GM23338 (cell line): ENCODE data around the gene UPP2. TPM values are rescaled to one million over a fixed set of nuclear protein-coding genes. Genes with fewer than 3 reads are reported as not detected.

ENCODE experiments used
- ATAC-seq: fragments of 200-7000 bp; cut with Tn5 transposase; 3 replicates; pipeline ENCODE4 v1.9.1; 2020
- DNase-seq: peaks from one replicate; pipeline ENCODE4 v3.0.0-alpha.2; 2015; ENCODE audit warnings: low spot score
- H2AFZ ChIP-seq: fragments of 200-600 bp; sonication (generic); 2 replicates; pipeline ENCODE4 v1.8.0; 2016; ENCODE audit warnings: antibody characterized with exemption, mild to moderate bottlenecking, moderate library complexity
- H3F3A ChIP-seq: fragments of 200-600 bp; sonication (generic); replicated peaks from 2 replicates; pipeline ENCODE4 v1.8.0; 2017; ENCODE audit warnings: antibody characterized with exemption, mixed run types, low read depth
- H3K27ac ChIP-seq: fragments of 200-600 bp; sonication (generic); 2 replicates; pipeline ENCODE4 v1.6.1; 2016; ENCODE audit warnings: low read depth
- H3K27me3 ChIP-seq: fragments of 200-600 bp; sonication (generic); 2 replicates; pipeline ENCODE4 v1.8.0; 2016; ENCODE audit warnings: mild to moderate bottlenecking, mixed run types, moderate library complexity; ENCODE audit not compliant: insufficient read depth
- H3K36me3 ChIP-seq: fragments of 200-600 bp; sonication (generic); 2 replicates; pipeline ENCODE4 v1.8.0; 2016; ENCODE audit warnings: mild to moderate bottlenecking; ENCODE audit not compliant: insufficient read depth
- H3K4me1 ChIP-seq: fragments of 200-600 bp; sonication (generic); 2 replicates; pipeline ENCODE4 v1.8.0; 2016; ENCODE audit warnings: mild to moderate bottlenecking, moderate library complexity; ENCODE audit not compliant: insufficient read depth
- H3K4me2 ChIP-seq: fragments of 200-600 bp; sonication (generic); 2 replicates; pipeline ENCODE4 v1.7.1; 2017; ENCODE audit warnings: mixed run types
- H3K4me3 ChIP-seq: fragments of 200-600 bp; sonication (generic); 2 replicates; pipeline ENCODE4 v1.6.1; 2016; ENCODE audit warnings: mixed run types
- H3K79me2 ChIP-seq: fragments of 200-600 bp; sonication (generic); replicated peaks from 2 replicates; pipeline ENCODE4 v1.8.0; 2017; ENCODE audit warnings: mild to moderate bottlenecking; ENCODE audit not compliant: insufficient read depth
- H3K9me2 ChIP-seq: fragments of 200-600 bp; sonication (generic); 2 replicates; pipeline ENCODE4 v1.8.0; 2017; ENCODE audit not compliant: insufficient read depth
- H4K20me1 ChIP-seq: fragments of 200-600 bp; sonication (generic); replicated peaks from 2 replicates; pipeline ENCODE4 v1.8.0; 2017; ENCODE audit warnings: mild to moderate bottlenecking; ENCODE audit not compliant: insufficient read depth
- H3K27ac Mint-ChIP-seq: 2 replicates; pipeline ENCODE4 v1.8.0; 2020; ENCODE audit warnings: inconsistent platforms, mild to moderate bottlenecking, moderate library complexity, mixed read lengths
- H3K27me3 Mint-ChIP-seq: 3 replicates; pipeline ENCODE4 v1.8.0; 2022; ENCODE audit warnings: low read depth, mild to moderate bottlenecking, moderate library complexity, mixed read lengths, inconsistent platforms; ENCODE audit not compliant: insufficient read depth, poor library complexity
- H3K36me3 Mint-ChIP-seq: 3 replicates; pipeline ENCODE4 v1.8.0; 2021; ENCODE audit warnings: low read depth, mild to moderate bottlenecking, inconsistent platforms, moderate library complexity, mixed read lengths
- H3K4me1 Mint-ChIP-seq: 3 replicates; pipeline ENCODE4 v1.8.0; 2020; ENCODE audit warnings: mild to moderate bottlenecking, inconsistent platforms, mixed read lengths
- H3K4me3 Mint-ChIP-seq: 3 replicates; pipeline ENCODE4 v1.8.0; 2021; ENCODE audit warnings: moderate library complexity, mild to moderate bottlenecking, inconsistent platforms, mixed read lengths
- H3K9me3 Mint-ChIP-seq: 3 replicates; pipeline ENCODE4 v1.8.0; 2020; ENCODE audit warnings: moderate library complexity, mild to moderate bottlenecking, inconsistent platforms, mixed read lengths
- CREB1 ChIP-seq: fragments of 250-450 bp; sonication (Bioruptor Pico); IDR thresholded peaks from 2 replicates; pipeline ENCODE4 v1.5.0; 2020; ENCODE audit warnings: low read depth, mild to moderate bottlenecking, moderate library complexity
- EZH2 ChIP-seq: fragments of 200-600 bp; sonication (generic); IDR thresholded peaks from one replicate; pipeline ENCODE4 v1.8.0; 2017; ENCODE audit warnings: antibody characterized with exemption, mild to moderate bottlenecking, low read depth; ENCODE audit not compliant: unreplicated experiment
- EZH2phosphoT487 ChIP-seq: fragments of 200-600 bp; sonication (generic); IDR thresholded peaks from one replicate; pipeline ENCODE4 v1.8.1; 2018; ENCODE audit warnings: antibody characterized with exemption; ENCODE audit not compliant: unreplicated experiment
- JUNB ChIP-seq: IDR thresholded peaks from one replicate; pipeline ENCODE4 v1.6.1; 2016; ENCODE audit warnings: antibody characterized with exemption; ENCODE audit not compliant: unreplicated experiment
- NANOG ChIP-seq: IDR thresholded peaks from 2 replicates; pipeline ENCODE4 v1.6.1; 2016; ENCODE audit warnings: antibody characterized with exemption, borderline replicate concordance
- POLR2AphosphoS5 ChIP-seq: IDR thresholded peaks from 2 replicates; pipeline ENCODE4 v1.6.1; 2016; ENCODE audit warnings: antibody characterized with exemption, low read depth
- STAT1 ChIP-seq: IDR thresholded peaks from one replicate; pipeline ENCODE4 v1.6.1; 2016; ENCODE audit warnings: antibody characterized with exemption; ENCODE audit not compliant: unreplicated experiment
- ZNF114 ChIP-seq: fragments of 250-450 bp; sonication (Bioruptor Pico); IDR thresholded peaks from 2 replicates; pipeline ENCODE4 v1.5.0; 2020; ENCODE audit warnings: mild to moderate bottlenecking, moderate library complexity
- ZNF331 ChIP-seq: fragments of 250-450 bp; sonication (Bioruptor Pico); IDR thresholded peaks from 2 replicates; pipeline ENCODE4 v1.5.0; 2020; ENCODE audit warnings: low read depth, mild to moderate bottlenecking, moderate library complexity
- polyA plus RNA-seq: library from polyadenylated mRNA; unstranded; fragments of >200 nt; fragmentation: Nextera tagmentation; extraction: Ambion mirVana; gene quantifications from 2 replicates; pipeline ENCODE4 v1.2.1, GENCODE V29; 2016
- total RNA-seq: library from RNA; depleted of rRNA; stranded (reverse); fragments of >200 nt; shearing (Covaris generic); gene quantifications from 2 replicates; pipeline ENCODE4 v1.2.3, GENCODE V29; 2014
- TF ChIP-seq, protein P1 (sequence below), 2 experiments: fragments of 200-600 bp in 1 of 2; sonication (generic) in 1 of 2; conservative IDR thresholded peaks; 2 replicates each; pipeline versions ENCODE4 v1.5.1 to v1.6.1; 2016 to 2017; ENCODE audit warnings: antibody characterized with exemption in 2 of 2, low read depth in 2 of 2, mild to moderate bottlenecking in 2 of 2, moderate library complexity in 1 of 2
- TF ChIP-seq, protein P2 (sequence below): IDR thresholded peaks from one replicate; pipeline ENCODE4 v1.6.1; 2018; ENCODE audit warnings: antibody characterized with exemption; ENCODE audit not compliant: unreplicated experiment
- TF ChIP-seq, protein P3 (sequence below): fragments of 250-450 bp; sonication (Bioruptor Pico); IDR thresholded peaks from 2 replicates; pipeline ENCODE4 v1.5.0; 2020; ENCODE audit warnings: mild to moderate bottlenecking, moderate library complexity
- TF ChIP-seq, protein P4 (sequence below): IDR thresholded peaks from 2 replicates; pipeline ENCODE4 v1.6.1; 2016; ENCODE audit warnings: antibody characterized with exemption

UPP2 gene
- total and polyA plus RNA-seq, 2 experiments from 2014 or later = not detected

DNA sequence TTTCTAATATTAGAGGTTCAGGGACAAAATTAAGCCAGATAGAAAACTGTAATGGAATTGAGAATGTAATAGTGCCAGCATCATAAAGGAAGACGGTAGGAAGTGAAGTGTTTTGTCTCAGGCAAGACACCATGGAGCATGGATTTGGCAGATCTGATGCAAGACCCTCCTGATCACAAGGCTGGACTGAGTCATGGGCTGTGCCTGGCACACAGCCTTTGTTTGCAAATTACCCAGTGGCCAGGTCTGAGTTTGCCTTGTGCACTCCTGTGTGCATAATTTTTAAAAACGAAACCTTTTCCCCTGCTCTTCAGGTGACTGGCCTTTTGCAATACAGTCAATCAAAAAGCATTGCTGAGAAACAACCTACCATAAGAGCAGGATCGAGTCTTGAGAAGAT lies 2.0 kb upstream of the UPP2 start:
- H3K27me3 Mint-ChIP-seq = no peaks in the 10 kb centered on the region
- no peak for ATAC-seq

More for the DNA sequence above, 2.0 kb upstream of the UPP2 start:
- no peak overlapping the region for H3K27ac ChIP-seq
- Mint-ChIP-seq H3K9me3 (no peaks in the 10 kb centered on the region), H3K4me3 (no peak overlapping the region), H3K36me3 (no peaks in the 10 kb centered on the region), H3K4me1 (peaks cover 14% of the 10 kb centered on the region), H3K27ac (no peak overlapping the region)
- TF ChIP-seq, protein P1, sequence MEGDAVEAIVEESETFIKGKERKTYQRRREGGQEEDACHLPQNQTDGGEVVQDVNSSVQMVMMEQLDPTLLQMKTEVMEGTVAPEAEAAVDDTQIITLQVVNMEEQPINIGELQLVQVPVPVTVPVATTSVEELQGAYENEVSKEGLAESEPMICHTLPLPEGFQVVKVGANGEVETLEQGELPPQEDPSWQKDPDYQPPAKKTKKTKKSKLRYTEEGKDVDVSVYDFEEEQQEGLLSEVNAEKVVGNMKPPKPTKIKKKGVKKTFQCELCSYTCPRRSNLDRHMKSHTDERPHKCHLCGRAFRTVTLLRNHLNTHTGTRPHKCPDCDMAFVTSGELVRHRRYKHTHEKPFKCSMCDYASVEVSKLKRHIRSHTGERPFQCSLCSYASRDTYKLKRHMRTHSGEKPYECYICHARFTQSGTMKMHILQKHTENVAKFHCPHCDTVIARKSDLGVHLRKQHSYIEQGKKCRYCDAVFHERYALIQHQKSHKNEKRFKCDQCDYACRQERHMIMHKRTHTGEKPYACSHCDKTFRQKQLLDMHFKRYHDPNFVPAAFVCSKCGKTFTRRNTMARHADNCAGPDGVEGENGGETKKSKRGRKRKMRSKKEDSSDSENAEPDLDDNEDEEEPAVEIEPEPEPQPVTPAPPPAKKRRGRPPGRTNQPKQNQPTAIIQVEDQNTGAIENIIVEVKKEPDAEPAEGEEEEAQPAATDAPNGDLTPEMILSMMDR (conservative IDR thresholded peaks at IDR 0.05; ENCODE audit: low read depth in 2 of 2) = no peak
- TF ChIP-seq ZNF114 (CRISPR knock-in tag) = no peak
- no peak for TF ChIP-seq EZH2
- TF ChIP-seq, protein P2, sequence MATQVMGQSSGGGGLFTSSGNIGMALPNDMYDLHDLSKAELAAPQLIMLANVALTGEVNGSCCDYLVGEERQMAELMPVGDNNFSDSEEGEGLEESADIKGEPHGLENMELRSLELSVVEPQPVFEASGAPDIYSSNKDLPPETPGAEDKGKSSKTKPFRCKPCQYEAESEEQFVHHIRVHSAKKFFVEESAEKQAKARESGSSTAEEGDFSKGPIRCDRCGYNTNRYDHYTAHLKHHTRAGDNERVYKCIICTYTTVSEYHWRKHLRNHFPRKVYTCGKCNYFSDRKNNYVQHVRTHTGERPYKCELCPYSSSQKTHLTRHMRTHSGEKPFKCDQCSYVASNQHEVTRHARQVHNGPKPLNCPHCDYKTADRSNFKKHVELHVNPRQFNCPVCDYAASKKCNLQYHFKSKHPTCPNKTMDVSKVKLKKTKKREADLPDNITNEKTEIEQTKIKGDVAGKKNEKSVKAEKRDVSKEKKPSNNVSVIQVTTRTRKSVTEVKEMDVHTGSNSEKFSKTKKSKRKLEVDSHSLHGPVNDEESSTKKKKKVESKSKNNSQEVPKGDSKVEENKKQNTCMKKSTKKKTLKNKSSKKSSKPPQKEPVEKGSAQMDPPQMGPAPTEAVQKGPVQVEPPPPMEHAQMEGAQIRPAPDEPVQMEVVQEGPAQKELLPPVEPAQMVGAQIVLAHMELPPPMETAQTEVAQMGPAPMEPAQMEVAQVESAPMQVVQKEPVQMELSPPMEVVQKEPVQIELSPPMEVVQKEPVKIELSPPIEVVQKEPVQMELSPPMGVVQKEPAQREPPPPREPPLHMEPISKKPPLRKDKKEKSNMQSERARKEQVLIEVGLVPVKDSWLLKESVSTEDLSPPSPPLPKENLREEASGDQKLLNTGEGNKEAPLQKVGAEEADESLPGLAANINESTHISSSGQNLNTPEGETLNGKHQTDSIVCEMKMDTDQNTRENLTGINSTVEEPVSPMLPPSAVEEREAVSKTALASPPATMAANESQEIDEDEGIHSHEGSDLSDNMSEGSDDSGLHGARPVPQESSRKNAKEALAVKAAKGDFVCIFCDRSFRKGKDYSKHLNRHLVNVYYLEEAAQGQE = no peak
- TF ChIP-seq EZH2phosphoT487 = no peak
- TF ChIP-seq CREB1 (CRISPR knock-in tag) = no peak
- TF ChIP-seq, protein P3, sequence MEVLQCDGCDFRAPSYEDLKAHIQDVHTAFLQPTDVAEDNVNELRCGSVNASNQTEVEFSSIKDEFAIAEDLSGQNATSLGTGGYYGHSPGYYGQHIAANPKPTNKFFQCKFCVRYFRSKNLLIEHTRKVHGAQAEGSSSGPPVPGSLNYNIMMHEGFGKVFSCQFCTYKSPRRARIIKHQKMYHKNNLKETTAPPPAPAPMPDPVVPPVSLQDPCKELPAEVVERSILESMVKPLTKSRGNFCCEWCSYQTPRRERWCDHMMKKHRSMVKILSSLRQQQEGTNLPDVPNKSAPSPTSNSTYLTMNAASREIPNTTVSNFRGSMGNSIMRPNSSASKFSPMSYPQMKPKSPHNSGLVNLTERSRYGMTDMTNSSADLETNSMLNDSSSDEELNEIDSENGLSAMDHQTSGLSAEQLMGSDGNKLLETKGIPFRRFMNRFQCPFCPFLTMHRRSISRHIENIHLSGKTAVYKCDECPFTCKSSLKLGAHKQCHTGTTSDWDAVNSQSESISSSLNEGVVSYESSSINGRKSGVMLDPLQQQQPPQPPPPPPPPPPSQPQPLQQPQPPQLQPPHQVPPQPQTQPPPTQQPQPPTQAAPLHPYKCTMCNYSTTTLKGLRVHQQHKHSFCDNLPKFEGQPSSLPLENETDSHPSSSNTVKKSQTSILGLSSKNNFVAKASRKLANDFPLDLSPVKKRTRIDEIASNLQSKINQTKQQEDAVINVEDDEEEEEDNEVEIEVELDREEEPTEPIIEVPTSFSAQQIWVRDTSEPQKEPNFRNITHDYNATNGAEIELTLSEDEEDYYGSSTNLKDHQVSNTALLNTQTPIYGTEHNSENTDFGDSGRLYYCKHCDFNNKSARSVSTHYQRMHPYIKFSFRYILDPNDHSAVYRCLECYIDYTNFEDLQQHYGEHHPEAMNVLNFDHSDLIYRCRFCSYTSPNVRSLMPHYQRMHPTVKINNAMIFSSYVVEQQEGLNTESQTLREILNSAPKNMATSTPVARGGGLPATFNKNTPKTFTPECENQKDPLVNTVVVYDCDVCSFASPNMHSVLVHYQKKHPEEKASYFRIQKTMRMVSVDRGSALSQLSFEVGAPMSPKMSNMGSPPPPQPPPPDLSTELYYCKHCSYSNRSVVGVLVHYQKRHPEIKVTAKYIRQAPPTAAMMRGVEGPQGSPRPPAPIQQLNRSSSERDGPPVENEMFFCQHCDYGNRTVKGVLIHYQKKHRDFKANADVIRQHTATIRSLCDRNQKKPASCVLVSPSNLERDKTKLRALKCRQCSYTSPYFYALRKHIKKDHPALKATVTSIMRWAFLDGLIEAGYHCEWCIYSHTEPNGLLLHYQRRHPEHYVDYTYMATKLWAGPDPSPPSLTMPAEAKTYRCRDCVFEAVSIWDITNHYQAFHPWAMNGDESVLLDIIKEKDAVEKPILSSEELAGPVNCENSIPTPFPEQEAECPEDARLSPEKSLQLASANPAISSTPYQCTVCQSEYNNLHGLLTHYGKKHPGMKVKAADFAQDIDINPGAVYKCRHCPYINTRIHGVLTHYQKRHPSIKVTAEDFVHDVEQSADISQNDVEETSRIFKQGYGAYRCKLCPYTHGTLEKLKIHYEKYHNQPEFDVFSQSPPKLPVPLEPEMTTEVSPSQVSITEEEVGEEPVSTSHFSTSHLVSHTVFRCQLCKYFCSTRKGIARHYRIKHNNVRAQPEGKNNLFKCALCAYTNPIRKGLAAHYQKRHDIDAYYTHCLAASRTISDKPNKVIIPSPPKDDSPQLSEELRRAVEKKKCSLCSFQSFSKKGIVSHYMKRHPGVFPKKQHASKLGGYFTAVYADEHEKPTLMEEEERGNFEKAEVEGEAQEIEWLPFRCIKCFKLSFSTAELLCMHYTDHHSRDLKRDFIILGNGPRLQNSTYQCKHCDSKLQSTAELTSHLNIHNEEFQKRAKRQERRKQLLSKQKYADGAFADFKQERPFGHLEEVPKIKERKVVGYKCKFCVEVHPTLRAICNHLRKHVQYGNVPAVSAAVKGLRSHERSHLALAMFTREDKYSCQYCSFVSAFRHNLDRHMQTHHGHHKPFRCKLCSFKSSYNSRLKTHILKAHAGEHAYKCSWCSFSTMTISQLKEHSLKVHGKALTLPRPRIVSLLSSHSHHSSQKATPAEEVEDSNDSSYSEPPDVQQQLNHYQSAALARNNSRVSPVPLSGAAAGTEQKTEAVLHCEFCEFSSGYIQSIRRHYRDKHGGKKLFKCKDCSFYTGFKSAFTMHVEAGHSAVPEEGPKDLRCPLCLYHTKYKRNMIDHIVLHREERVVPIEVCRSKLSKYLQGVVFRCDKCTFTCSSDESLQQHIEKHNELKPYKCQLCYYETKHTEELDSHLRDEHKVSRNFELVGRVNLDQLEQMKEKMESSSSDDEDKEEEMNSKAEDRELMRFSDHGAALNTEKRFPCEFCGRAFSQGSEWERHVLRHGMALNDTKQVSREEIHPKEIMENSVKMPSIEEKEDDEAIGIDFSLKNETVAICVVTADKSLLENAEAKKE (CRISPR knock-in tag) = no peak
- TF ChIP-seq NANOG = no peak
- no peak for TF ChIP-seq POLR2AphosphoS5
- TF ChIP-seq, protein P4, sequence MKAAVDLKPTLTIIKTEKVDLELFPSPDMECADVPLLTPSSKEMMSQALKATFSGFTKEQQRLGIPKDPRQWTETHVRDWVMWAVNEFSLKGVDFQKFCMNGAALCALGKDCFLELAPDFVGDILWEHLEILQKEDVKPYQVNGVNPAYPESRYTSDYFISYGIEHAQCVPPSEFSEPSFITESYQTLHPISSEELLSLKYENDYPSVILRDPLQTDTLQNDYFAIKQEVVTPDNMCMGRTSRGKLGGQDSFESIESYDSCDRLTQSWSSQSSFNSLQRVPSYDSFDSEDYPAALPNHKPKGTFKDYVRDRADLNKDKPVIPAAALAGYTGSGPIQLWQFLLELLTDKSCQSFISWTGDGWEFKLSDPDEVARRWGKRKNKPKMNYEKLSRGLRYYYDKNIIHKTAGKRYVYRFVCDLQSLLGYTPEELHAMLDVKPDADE = no peak
- TF ChIP-seq ZNF331 (CRISPR knock-in tag) = no peak
- TF ChIP-seq STAT1 = no peak
- no peak for TF ChIP-seq JUNB
- DNase-seq = no peak
- no peaks in the 10 kb centered on the region for H3F3A ChIP-seq
- H3K27me3 ChIP-seq = no peaks in the 10 kb centered on the region
- no peak overlapping the region for H3K4me3 ChIP-seq
- H3K4me1 ChIP-seq = 0 out of 2 replicates have a peak, but pooled peaks cover 16% of the 10 kb centered on the region
- H3K79me2 ChIP-seq = no peaks in the 10 kb centered on the region
- H4K20me1 ChIP-seq = no peaks in the 10 kb centered on the region
- H3K4me2 ChIP-seq = no peak overlapping the region
- no peak overlapping the region for H2AFZ ChIP-seq
- no peaks in the 10 kb centered on the region for H3K36me3 ChIP-seq
- H3K9me2 ChIP-seq = 0 out of 2 replicates have a peak, but pooled peaks cover 5% of the 10 kb centered on the region
